HepG2 (cell line): Measurements from ENCODE around the gene TNFRSF18. TPM values are rescaled to one million over a fixed set of nuclear protein-coding genes. Genes with fewer than 3 reads are reported as not detected.

Experiments
- GZF1 ChIP-seq: sonication (generic); formaldehyde crosslinking; IDR thresholded peaks from 2 replicates; pipeline ENCODE4 v1.5.1; 2020; ENCODE audit warnings: mild to moderate bottlenecking, missing genetic modification reagents
- HNRNPLL ChIP-seq: fragments of 200-400 bp; formaldehyde crosslinking; IDR thresholded peaks from 2 replicates; pipeline ENCODE4 v1.6.1; 2017; ENCODE audit warnings: mild to moderate bottlenecking, low read depth, low read length; ENCODE audit not compliant: poor library complexity, severe bottlenecking
- NCOA2 ChIP-seq: sonication (generic); formaldehyde crosslinking; IDR thresholded peaks from 2 replicates; pipeline ENCODE4 v1.8.0; 2022; ENCODE audit warnings: inconsistent platforms
- NFIC ChIP-seq: IDR thresholded peaks from 2 replicates; pipeline ENCODE4 v1.6.1; 2012; ENCODE audit warnings: mild to moderate bottlenecking, low read length, inconsistent platforms
- POLR2G ChIP-seq: fragments of 200-400 bp; formaldehyde crosslinking; IDR thresholded peaks from 2 replicates; pipeline ENCODE4 v1.6.1; 2018; ENCODE audit warnings: mild to moderate bottlenecking, low read depth, low read length, moderate library complexity
- PRDM15 ChIP-seq: sonication (generic); formaldehyde crosslinking; IDR thresholded peaks from 2 replicates; pipeline ENCODE4 v1.4.0; 2020; ENCODE audit warnings: missing genetic modification reagents
- RBFOX2 ChIP-seq: fragments of 200-400 bp; formaldehyde crosslinking; IDR thresholded peaks from 2 replicates; pipeline ENCODE4 v1.6.1; 2017; ENCODE audit warnings: low read depth, mild to moderate bottlenecking, low read length
- TAF1 ChIP-seq: sonication (generic); formaldehyde crosslinking; IDR thresholded peaks from 2 replicates; pipeline ENCODE4 v1.4.0; 2020; ENCODE audit warnings: missing genetic modification reagents
- TCF7 ChIP-seq: sonication (generic); IDR thresholded peaks from 2 replicates; pipeline ENCODE4 v1.6.1; 2016; ENCODE audit warnings: antibody characterized with exemption, low read depth
- THAP11 ChIP-seq: IDR thresholded peaks from 2 replicates; pipeline ENCODE4 v1.6.1; 2016; ENCODE audit warnings: missing biosample characterization, missing genetic modification reagents
- ZBTB7A ChIP-seq: sonication (generic); formaldehyde crosslinking; IDR thresholded peaks from 2 replicates; pipeline ENCODE4 v1.8.0; 2022; ENCODE audit warnings: mild to moderate bottlenecking, missing genetic modification reagents
- ZHX1 ChIP-seq: sonication (generic); formaldehyde crosslinking; IDR thresholded peaks from 2 replicates; pipeline ENCODE4 v1.8.1; 2022; ENCODE audit warnings: low read depth, mild to moderate bottlenecking, missing genetic modification reagents
- ZNF253 ChIP-seq: sonication (generic); formaldehyde crosslinking; IDR thresholded peaks from 2 replicates; pipeline ENCODE4 v1.8.0; 2022; ENCODE audit warnings: mild to moderate bottlenecking, missing genetic modification reagents, borderline replicate concordance
- ZNF350 ChIP-seq: sonication (generic); formaldehyde crosslinking; IDR thresholded peaks from 2 replicates; pipeline ENCODE4 v1.4.0; 2020; ENCODE audit warnings: mild to moderate bottlenecking, low read depth, missing genetic modification reagents, borderline replicate concordance
- ZNF883 ChIP-seq: sonication (generic); formaldehyde crosslinking; IDR thresholded peaks from 2 replicates; pipeline ENCODE4 v1.5.1; 2020; ENCODE audit warnings: mild to moderate bottlenecking, missing genetic modification reagents; ENCODE audit errors: not compliant biosample characterization
- polyA plus RNA-seq, 8 experiments: library from polyadenylated mRNA; depleted of rRNA in 3 of 8; stranded (reverse) in 7 of 8; unstranded in 1 of 8; fragments of >200 nt; fragmentation: Illumina TruSeq in 4 of 8; extraction: Trizol in 4 of 8; gene quantifications; 2 replicates each; pipeline versions ENCODE4 v1.2.1 to v1.2.3, GENCODE V29; 2011 to 2016; ENCODE audit warnings: low read depth in 4 of 8, missing spikeins in 1 of 8, mixed read lengths in 1 of 8; ENCODE audit not compliant: insufficient read depth in 1 of 8
- total RNA-seq, 5 experiments: library from RNA; depleted of rRNA; stranded (reverse); fragments of >200 nt; fragmentation: Illumina TruSeq; extraction: Trizol; gene quantifications; 2 replicates each; pipeline ENCODE4 v1.2.3, GENCODE V29; 2016; ENCODE audit warnings: low read depth in 1 of 5
- TF ChIP-seq, protein P1 (sequence below): sonication (generic); formaldehyde crosslinking; IDR thresholded peaks from 2 replicates; pipeline ENCODE4 v1.5.1; 2020; ENCODE audit warnings: missing genetic modification reagents, mild to moderate bottlenecking, borderline replicate concordance
- TF ChIP-seq, protein P2 (sequence below): sonication (generic); formaldehyde crosslinking; IDR thresholded peaks from 2 replicates; pipeline ENCODE4 v1.4.0; 2020; ENCODE audit warnings: missing genetic modification reagents
- TF ChIP-seq, protein P3 (sequence below): sonication (generic); formaldehyde crosslinking; conservative IDR thresholded peaks from 2 replicates; pipeline ENCODE4 v1.4.0; 2020; ENCODE audit warnings: mild to moderate bottlenecking, missing genetic modification reagents, moderate library complexity

The TNFRSF18 gene
- total and polyA plus RNA-seq, 2 of the 13 experiments (the other 11 are each of a cell fraction or from before 2014, with no cell fraction given): not detected

GRCh38 chr1:1240822-1241587, 34.6 kb upstream of the TNFRSF18 start (continued):
- no peak for TF ChIP-seq PRDM15 (CRISPR knock-in tag)
- no peak for TF ChIP-seq ZNF253 (CRISPR knock-in tag)
- TF ChIP-seq ZBTB7A: 0 out of 2 replicates have a peak, but pooled peaks have one; percentile 71
- TF ChIP-seq, protein P1, sequence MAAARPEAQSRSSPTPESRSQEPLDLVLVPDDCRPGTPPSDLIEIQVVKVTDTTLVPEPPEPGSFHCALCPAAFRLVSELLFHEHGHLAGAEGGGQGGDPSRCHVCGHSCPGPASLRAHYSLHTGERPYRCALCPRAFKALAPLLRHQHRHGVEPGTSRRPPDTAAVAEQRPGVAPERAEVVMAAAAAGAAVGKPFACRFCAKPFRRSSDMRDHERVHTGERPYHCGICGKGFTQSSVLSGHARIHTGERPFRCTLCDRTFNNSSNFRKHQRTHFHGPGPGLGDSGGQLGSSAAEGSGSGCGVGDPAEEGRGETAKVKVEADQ (CRISPR knock-in tag): no peak
- TF ChIP-seq RBFOX2: peak; percentile 75
- TF ChIP-seq ZNF350 (CRISPR knock-in tag): no peak
- TF ChIP-seq, protein P2, sequence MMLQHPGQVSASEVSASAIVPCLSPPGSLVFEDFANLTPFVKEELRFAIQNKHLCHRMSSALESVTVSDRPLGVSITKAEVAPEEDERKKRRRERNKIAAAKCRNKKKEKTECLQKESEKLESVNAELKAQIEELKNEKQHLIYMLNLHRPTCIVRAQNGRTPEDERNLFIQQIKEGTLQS: no peak
- TF ChIP-seq ZNF883 (CRISPR knock-in tag): peak; percentile 37
- no peak for TF ChIP-seq NCOA2 (CRISPR knock-in tag)
- TF ChIP-seq ZHX1 (CRISPR knock-in tag): no peak
- TF ChIP-seq HNRNPLL: peak; percentile 46
- peak; percentile 65 for TF ChIP-seq TAF1 (CRISPR knock-in tag)
- TF ChIP-seq POLR2G: peak; percentile 78
- TF ChIP-seq, protein P3, sequence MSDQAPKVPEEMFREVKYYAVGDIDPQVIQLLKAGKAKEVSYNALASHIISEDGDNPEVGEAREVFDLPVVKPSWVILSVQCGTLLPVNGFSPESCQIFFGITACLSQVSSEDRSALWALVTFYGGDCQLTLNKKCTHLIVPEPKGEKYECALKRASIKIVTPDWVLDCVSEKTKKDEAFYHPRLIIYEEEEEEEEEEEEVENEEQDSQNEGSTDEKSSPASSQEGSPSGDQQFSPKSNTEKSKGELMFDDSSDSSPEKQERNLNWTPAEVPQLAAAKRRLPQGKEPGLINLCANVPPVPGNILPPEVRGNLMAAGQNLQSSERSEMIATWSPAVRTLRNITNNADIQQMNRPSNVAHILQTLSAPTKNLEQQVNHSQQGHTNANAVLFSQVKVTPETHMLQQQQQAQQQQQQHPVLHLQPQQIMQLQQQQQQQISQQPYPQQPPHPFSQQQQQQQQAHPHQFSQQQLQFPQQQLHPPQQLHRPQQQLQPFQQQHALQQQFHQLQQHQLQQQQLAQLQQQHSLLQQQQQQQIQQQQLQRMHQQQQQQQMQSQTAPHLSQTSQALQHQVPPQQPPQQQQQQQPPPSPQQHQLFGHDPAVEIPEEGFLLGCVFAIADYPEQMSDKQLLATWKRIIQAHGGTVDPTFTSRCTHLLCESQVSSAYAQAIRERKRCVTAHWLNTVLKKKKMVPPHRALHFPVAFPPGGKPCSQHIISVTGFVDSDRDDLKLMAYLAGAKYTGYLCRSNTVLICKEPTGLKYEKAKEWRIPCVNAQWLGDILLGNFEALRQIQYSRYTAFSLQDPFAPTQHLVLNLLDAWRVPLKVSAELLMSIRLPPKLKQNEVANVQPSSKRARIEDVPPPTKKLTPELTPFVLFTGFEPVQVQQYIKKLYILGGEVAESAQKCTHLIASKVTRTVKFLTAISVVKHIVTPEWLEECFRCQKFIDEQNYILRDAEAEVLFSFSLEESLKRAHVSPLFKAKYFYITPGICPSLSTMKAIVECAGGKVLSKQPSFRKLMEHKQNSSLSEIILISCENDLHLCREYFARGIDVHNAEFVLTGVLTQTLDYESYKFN: 0 out of 2 replicates have a peak, but pooled peaks have one; percentile 30
- TF ChIP-seq GZF1: no peak
- no peak for TF ChIP-seq TCF7
- TF ChIP-seq THAP11 (CRISPR knock-in tag): 0 out of 2 replicates have a peak, but pooled peaks have one; percentile 30
- TF ChIP-seq NFIC: no peak
